HEK293T (cell line): ENCODE measurements around the gene TEX50.
"Not testable (repeated sequence)": the region's sequence is repeated elsewhere in the genome, so short reads cannot be mapped to it uniquely, and the experiment has no call there.

Experiments
- CTCF ChIA-PET: fragments of 350-600 bp; formaldehyde crosslinking; extraction: SDS; loops from one replicate; lab custom pipeline; 2021; ENCODE audit warnings: antibody characterized with exemption, inconsistent platforms; lab: Yijun Ruan, JAX
- POLR2A ChIA-PET: fragments of 350-600 bp; formaldehyde crosslinking; extraction: SDS; loops from one replicate; lab custom pipeline; 2020; ENCODE audit warnings: antibody characterized with exemption, inconsistent platforms; lab: Yijun Ruan, JAX
- DNase-seq: peaks from one replicate; pipeline ENCODE4 v3.0.0; 2012; ENCODE audit warnings: mixed read lengths; ENCODE audit errors: extremely low spot score
- ARNT ChIP-seq: fragments of 450-650 bp; IDR thresholded peaks from 2 replicates; pipeline ENCODE4 v1.6.1; 2017; ENCODE audit warnings: mild to moderate bottlenecking
- BHLHE40 ChIP-seq: fragments of 450-650 bp; IDR thresholded peaks from 2 replicates; pipeline ENCODE4 v1.6.1; 2016; ENCODE audit warnings: mild to moderate bottlenecking, moderate library complexity, borderline replicate concordance
- CTBP1 ChIP-seq: fragments of 450-650 bp; IDR thresholded peaks from 2 replicates; pipeline ENCODE4 v1.6.1; 2016; ENCODE audit warnings: borderline replicate concordance
- ELF4 ChIP-seq: fragments of 450-650 bp; IDR thresholded peaks from 2 replicates; pipeline ENCODE4 v1.6.1; 2017; ENCODE audit warnings: antibody characterized with exemption
- FOXA1 ChIP-seq: fragments of 450-650 bp; IDR thresholded peaks from 2 replicates; pipeline ENCODE4 v1.6.1; 2016; ENCODE audit warnings: mild to moderate bottlenecking
- FOXK2 ChIP-seq: fragments of 450-650 bp; IDR thresholded peaks from 2 replicates; pipeline ENCODE4 v1.6.1; 2016; ENCODE audit warnings: mild to moderate bottlenecking
- FOXM1 ChIP-seq: fragments of 450-650 bp; IDR thresholded peaks from 2 replicates; pipeline ENCODE4 v1.6.1; 2017; ENCODE audit warnings: mild to moderate bottlenecking, borderline replicate concordance
- HDGF ChIP-seq: fragments of 450-650 bp; IDR thresholded peaks from 2 replicates; pipeline ENCODE4 v1.6.1; 2017; ENCODE audit warnings: antibody characterized with exemption, borderline replicate concordance
- L3MBTL2 ChIP-seq: fragments of 450-650 bp; conservative IDR thresholded peaks from 2 replicates; pipeline ENCODE4 v1.6.1; 2016; ENCODE audit warnings: mild to moderate bottlenecking
- LEF1 ChIP-seq: fragments of 450-650 bp; IDR thresholded peaks from 2 replicates; pipeline ENCODE4 v1.6.1; 2017; ENCODE audit warnings: mild to moderate bottlenecking, borderline replicate concordance
- NFRKB ChIP-seq: fragments of 450-650 bp; IDR thresholded peaks from 2 replicates; pipeline ENCODE4 v1.6.1; 2016; ENCODE audit warnings: mild to moderate bottlenecking, moderate library complexity
- SP1 ChIP-seq: fragments of 450-650 bp; IDR thresholded peaks from 2 replicates; pipeline ENCODE4 v1.6.1; 2017
- SUZ12 ChIP-seq: fragments of 450-650 bp; IDR thresholded peaks from 2 replicates; pipeline ENCODE4 v1.6.1; 2016; ENCODE audit warnings: mild to moderate bottlenecking
- TARDBP ChIP-seq: fragments of 450-650 bp; IDR thresholded peaks from 2 replicates; pipeline ENCODE4 v1.6.1; 2016
- TF ChIP-seq, protein P1 (sequence below): fragments of 450-650 bp; IDR thresholded peaks from 2 replicates; pipeline ENCODE4 v1.6.1; 2016

Gene TEX50

GRCh38 chr1:173682184-173682583, 47.0 kb downstream of the TEX50 start:
- POLR2A ChIA-PET: interaction anchor here (0.9 kb wide), 1 partner anchor 32 kb away, joined by 3 read pairs; the partner anchor contains the start of gene KLHL20

GRCh38 chr1:173683838-173684237, 48.7 kb downstream of the TEX50 start:
- POLR2A ChIA-PET: interaction anchor here (2.1 kb wide), 1 partner anchor 31 kb away, joined by 5 read pairs; the partner anchor contains the start of gene KLHL20
- DNase-seq: not testable (repeated sequence)
- CTCF ChIA-PET: interaction anchor here (0.6 kb wide), 1 partner anchor 19 kb away, joined by 3 read pairs; no protein-coding TSS in a partner anchor

More at GRCh38 chr1:173682184-173682583, 47.0 kb downstream of the TEX50 start:
- CTCF ChIA-PET: no interaction called here
- TF ChIP-seq NFRKB: no peak
- no peak for TF ChIP-seq CTBP1
- no peak for TF ChIP-seq SUZ12
- no peak for TF ChIP-seq SP1
- no peak for TF ChIP-seq ELF4
- TF ChIP-seq, protein P1, sequence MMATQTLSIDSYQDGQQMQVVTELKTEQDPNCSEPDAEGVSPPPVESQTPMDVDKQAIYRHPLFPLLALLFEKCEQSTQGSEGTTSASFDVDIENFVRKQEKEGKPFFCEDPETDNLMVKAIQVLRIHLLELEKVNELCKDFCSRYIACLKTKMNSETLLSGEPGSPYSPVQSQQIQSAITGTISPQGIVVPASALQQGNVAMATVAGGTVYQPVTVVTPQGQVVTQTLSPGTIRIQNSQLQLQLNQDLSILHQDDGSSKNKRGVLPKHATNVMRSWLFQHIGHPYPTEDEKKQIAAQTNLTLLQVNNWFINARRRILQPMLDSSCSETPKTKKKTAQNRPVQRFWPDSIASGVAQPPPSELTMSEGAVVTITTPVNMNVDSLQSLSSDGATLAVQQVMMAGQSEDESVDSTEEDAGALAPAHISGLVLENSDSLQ: no peak
- TF ChIP-seq FOXM1: no peak
- no peak for TF ChIP-seq ARNT
- no peak for TF ChIP-seq FOXA1
- TF ChIP-seq FOXK2: no peak
- TF ChIP-seq BHLHE40: no peak
- no peak for TF ChIP-seq HDGF
- TF ChIP-seq TARDBP: no peak
- no peak for TF ChIP-seq LEF1
- no peak for TF ChIP-seq L3MBTL2
- DNase-seq: no peak

DNA sequence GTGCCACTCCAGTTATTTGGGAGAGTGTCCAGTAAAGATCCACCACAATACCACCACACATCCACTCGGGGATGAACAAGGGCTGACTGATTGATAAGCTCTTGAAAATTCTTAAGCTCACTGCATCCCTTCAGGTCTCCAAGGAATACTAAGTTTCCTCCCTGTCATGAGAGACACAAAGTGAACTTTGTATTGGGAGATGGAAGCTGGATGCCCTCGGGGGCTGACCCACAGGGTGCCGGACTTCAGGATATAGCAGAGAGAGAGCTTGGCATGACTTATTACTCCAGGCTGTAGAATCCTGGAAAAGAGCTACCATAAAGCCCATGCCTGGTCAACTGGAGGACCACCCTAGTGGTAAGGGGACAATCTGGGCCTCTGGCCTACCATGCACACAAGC, 50.0 kb downstream of the TEX50 start:
- ChIA-PET POLR2A (interaction anchor here (2.1 kb wide), 1 partner anchor 30 kb away, joined by 5 read pairs; the partner anchor contains the start of gene KLHL20), CTCF (interaction anchor here (1.1 kb wide), 1 partner anchor 10 kb away, joined by 3 read pairs; no protein-coding TSS in a partner anchor)
- not testable (repeated sequence) for DNase-seq
